D341Med (cell line): Measurements from ENCODE around the gene COPS8.

ENCODE experiments used
- DNase-seq: peaks from one replicate; pipeline ENCODE4 v3.0.0; 2012; ENCODE audit warnings: low spot score

The COPS8 gene

GRCh38 chr2:237065071-237065377 is 20.7 kb upstream of the COPS8 start:
- DNase-seq = no peak

DNA sequence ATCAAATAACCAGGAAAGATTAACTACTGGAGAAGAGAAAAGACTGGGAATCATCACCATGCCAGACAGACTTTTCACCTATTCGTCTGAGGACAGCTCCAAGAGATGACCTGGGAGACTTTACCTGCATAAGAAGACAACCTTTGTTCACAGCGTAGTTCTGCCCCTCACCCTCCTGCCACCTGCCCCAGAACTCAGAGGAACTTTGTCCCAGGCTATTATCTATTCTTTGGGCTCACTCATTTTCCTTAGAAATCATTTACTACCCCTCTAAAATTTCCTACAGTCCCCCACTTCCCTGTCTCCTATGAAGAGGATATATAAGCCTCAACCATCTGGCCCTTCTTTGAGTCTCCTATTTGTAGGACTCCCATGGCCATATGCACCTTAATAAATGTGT is 19.3 kb upstream of the COPS8 start:
- no peak for DNase-seq

DNA sequence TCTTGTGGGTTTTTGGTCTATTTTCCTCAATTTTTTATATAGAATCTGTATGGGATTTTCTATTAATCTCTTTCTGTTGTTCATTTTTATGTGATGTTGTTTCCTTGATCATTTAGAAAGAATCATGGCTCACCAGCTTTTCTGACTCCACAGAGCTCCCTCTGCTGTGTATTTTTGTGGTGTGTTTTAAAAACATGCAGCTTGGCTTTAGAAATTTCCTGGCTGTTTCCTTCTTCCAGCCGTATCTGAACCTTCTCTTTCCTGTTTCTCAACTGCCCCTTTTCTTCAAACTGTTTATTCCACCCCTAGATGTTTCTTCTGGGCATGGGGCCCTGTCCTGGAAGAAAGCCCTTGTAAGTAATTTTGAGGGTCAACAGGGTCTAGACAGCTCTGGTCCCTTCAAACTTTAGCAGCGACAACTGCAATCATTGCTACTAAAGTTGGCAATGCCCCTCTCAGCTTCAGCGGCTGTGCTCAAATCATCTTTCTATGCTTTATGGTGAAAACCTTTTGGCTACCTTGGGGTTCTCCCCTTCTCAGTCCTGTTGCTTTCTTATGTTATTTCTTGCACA is 17.6 kb upstream of the COPS8 start:
- no peak for DNase-seq

- DNase-seq = peak; percentile 73
Observed at GRCh38 chr2:237072067-237072931, 13.4 kb upstream of the COPS8 start.

DNA sequence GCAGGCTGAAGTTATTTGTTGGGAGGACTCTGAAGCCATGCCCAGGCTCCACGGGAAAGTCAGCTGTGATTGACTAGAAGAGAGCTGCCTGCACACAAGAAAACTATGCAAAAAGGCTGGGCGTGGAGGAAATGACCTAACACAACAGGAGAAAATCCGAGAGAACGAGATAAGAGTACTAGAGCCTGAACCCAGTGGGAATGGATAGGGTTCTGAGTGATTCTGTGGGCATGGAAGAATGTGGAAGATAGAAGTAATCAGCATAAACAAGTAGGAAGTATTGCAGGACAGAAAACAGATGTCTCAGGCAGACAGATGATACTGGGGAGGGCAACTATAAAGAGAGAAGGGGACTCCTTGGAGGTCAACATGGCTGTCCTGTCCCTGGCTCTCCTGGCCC is 12.1 kb upstream of the COPS8 start:
- no peak for DNase-seq

- DNase-seq = no peak
Observed at GRCh38 chr2:237074211-237074993, 11.3 kb upstream of the COPS8 start.

GRCh38 chr2:237075749-237076599 is 9.7 kb upstream of the COPS8 start:
- DNase-seq = no peak

- DNase-seq = no peak
Observed at GRCh38 chr2:237081596-237081995, 4.1 kb upstream of the COPS8 start.

GRCh38 chr2:237083026-237083425 is 2.7 kb upstream of the COPS8 start:
- DNase-seq = no peak

GRCh38 chr2:237084444-237084843 is 1.2 kb upstream of the COPS8 start:
- DNase-seq = no peak

- DNase-seq = no peak
Observed at GRCh38 chr2:237090906-237091305, 5.2 kb downstream of the COPS8 start.

DNA sequence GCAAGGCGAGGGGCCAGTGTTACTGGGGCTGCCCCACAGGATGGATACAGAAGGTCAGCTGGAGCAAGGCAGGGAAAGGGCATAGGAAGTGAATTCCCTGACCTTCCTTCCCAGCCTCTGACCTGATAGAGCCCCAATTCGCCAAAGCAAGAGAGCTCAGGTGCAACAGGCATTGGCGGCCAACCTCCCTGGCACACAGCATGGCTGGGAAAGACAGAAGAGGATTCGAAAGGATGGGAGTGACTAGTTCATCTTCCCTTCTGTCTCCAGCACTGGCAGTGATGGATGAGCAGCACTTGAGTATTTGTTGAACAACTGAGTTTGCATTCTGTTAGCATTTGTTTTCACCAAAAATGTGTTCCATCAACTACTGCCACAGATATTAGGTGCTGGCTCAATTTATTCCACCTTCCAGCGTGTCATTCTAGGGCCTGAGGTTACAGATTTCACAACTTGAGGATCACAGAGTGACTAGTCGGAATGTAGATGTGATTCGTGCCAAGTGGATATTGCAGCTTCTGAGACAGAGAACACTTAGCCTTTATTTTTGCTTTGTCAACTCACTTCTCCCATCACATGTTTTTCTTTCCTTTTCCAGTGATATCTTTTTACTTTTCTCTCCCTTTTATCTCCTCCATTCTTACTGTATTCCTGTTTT is 6.2 kb downstream of the COPS8 start:
- DNase-seq = no peak

GRCh38 chr2:237092506-237092905 is 6.8 kb downstream of the COPS8 start:
- DNase-seq = no peak

DNA sequence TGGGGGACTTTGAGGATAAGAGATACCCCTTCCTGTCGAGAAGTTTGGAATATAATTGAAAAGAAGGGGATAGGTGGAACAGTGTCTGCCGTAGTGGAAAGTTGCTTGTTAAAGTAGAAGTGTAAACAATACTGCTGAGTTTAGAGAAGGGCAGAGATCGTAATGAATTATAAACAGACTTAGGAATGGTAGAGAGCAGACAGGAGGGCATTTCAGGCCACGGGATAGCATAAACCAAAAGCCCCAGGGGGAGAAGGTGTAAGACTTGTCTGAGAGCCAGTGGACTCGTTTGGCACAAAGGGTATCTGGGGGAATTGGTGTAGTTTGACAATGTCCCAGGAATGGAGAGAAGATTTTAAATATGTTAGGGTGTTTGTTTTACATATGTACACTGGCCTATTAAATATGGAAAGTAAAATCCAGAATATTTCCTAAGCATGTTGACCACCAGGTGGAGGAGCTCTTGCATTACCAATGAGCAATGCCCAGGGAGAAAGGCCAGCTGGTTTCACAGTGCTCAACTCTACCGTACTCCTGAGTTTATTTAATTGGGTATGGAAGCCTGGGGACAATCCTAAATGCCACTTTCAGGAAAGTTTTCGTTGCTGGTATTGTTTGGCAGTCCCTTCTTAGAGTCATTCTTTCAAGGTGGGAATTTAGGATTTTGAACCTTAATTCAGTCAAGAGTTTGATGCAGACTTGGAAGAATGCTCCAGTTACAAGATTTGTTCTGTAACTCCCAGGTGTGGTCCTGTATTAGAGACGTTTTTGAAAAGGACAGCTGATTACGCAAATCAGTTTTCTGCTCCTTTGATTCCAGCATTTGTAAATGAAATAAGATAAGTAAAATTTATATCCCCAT is 7.5 kb downstream of the COPS8 start:
- DNase-seq = no peak

DNA sequence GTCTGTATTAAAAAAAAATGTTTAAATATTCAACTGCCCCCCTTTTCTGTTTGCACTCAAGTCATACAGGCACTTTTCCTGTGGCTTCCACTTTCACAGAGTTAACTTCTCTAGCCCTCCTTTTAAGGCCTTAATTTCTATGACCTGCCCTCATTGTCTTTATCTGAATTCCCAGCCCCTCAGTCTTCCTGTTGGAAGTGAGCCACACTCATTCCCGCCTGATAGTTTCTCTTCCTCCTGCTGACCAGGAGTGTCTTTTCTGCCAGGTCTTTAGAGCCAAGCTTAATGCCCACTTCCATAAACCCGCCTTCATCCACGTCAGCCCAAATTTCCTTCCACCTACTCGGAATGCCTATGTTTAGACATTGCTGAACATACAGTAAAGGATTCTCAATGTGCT is 10.5 kb downstream of the COPS8 start:
- DNase-seq = no peak

DNA sequence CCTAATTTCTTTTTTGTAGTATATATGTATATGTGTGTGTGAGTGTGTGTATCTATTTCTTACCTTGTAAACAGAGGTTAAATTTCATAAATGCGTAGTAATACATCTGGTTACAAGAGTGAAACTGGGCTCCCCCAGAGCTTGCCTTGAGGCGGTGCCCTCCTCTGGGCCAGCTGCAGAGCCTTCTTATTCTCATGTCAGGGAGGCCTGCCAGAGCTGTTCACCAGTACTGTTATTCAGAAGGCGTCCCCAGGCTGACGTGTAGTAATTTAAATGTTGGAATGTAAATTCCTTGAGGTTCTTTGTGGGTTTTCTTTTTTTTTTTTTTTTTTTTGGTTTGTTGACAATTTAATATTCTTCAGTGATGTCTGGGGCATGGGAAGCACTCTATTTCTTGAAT is 11.2 kb downstream of the COPS8 start:
- DNase-seq = no peak

DNA sequence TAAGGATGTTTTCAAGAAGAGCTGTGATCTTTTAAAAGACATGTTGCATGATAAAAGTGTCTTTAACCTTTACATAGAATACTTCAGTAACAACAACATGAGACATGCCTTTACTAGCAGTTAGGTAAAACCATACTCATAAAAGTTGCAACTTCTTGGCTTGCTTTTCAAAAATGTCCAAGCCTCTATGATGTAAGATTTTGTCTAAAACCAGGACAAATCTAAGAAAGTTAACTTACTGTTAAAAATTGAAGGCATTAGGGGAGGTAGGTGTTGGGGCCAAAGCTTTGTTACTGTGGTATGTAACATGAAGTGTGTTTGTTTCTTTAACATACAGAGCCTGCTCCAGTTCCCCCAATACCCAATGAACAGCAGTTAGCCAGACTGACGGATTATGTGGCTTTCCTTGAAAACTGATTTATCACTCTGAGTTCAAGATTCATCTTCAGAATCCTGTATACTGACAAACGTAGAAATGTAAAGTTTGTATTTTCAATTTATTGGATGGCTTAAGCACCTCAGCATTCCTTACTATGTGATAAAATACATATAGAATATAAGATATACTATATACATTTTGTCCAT is 11.7 kb downstream of the COPS8 start:
- DNase-seq = no peak

- DNase-seq = no peak
Observed at GRCh38 chr2:237097911-237098702, 12.4 kb downstream of the COPS8 start.

- DNase-seq = no peak
Observed at GRCh38 chr2:237099804-237100203, 14.1 kb downstream of the COPS8 start.
